Stimulated activated naive CD4-positive, alpha-beta T cell (primary cell): ENCODE results near the gene POLE4.

Experiments
- DNase-seq, 6 experiments: peaks; one replicate each; lab custom pipeline; 2025; lab: John Stamatoyannopoulos, UW

POLE4 gene

DNA sequence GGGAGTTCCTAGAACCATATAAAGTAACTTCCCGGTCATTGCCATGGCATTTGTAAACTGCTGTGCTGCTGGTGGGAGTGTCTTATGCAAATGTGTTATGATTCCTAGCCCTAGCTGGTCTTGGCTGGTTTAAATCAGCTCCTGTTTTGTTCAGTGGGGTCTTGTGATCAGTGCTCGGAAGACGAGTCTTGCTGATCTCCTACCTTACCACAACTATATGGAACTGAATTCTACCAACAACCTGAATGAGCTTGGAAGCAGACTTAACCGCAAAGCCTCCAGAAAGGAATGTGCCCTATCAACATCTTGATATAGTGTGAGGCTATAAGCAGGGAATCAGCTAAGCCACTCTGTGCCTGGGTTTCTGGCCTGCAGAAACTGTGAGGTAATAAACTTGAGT, 33.5 kb downstream of the POLE4 start:
- DNase-seq: no peak

GRCh38 chr2:74999468-74999867, 41.0 kb downstream of the POLE4 start:
- DNase-seq: no peak

DNA sequence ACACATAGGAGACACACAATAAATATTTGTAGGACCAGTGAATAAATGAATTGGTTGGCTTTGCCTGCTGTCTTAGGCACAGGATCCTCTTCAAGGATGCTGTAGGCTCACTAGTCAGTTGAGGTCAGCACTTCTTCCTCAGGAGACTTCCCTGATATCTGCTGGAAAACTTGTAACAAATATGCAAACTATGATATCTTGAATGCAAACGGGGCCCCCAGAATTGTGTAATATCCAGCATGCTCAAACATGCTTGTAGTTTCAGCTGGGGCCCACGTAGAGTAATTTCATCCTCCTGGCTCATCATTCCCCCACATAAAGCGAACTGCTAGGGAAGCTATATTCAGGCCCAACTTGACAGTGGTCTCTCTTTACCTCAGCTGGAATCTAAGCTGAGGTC, 43.6 kb downstream of the POLE4 start:
- no peak for DNase-seq

- no peak for DNase-seq
These were observed 44.8 kb downstream of the POLE4 start for GRCh38 chr2:75003276-75003675.

- no peak for DNase-seq
These were observed 45.3 kb downstream of the POLE4 start for GRCh38 chr2:75003773-75004172.

DNA sequence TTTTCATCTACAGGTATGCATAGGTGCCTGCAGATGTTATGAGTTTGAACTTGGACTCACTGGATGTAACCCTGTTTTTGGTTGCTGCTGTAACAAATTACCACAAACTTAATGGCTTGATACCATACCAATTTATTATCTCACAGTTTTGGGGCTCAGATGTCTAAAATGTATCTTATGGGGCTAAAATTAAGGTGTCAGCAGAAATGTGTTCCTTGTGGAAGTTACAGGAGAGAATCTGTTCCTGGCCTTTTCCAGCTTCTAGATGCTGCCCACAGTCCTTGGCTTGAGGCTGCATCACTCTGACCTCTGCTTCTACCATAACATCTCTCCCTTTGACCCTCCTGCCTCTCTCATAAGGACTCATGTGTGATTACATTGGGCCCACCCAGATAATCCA, 47.6 kb downstream of the POLE4 start:
- no peak for DNase-seq

DNA sequence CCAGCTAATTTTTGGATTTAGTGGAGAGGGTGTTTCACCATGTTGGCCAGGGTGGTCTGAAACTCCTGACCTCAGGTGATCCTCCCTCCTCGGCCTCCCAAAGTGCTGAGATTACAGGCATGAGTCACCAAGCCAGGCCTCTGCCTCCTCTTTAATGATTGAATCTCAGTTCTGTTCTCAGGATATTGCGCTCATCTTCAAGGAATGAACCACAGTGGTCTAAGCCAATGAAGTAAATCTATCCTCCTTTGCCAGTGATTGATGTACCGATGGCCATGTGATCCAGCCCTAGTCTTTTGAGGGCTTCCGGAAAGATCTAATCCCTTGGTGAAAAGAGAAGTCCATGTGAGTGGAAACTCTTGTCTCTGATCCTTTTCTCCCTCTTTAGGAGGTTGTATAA, 48.6 kb downstream of the POLE4 start:
- DNase-seq: no peak

GRCh38 chr2:75007819-75008218, 49.4 kb downstream of the POLE4 start:
- no peak for DNase-seq

- no peak for DNase-seq
These were observed 52.1 kb downstream of the POLE4 start for GRCh38 chr2:75010571-75010970.

GRCh38 chr2:75012080-75012479, 53.6 kb downstream of the POLE4 start:
- no peak for DNase-seq

- no peak for DNase-seq
These were observed 59.7 kb downstream of the POLE4 start for GRCh38 chr2:75018162-75018561.
